HG02623 (cell line): ENCODE measurements around the gene HOXB2.

Experiments
- ATAC-seq: cut with Tn5 transposase; IDR thresholded peaks from one replicate; pipeline ENCODE4 v1.9.1; 2021; ENCODE audit warnings: moderate library complexity; ENCODE audit not compliant: unreplicated experiment

The HOXB2 gene

GRCh38 chr17:48579471-48579759 is 34.5 kb upstream of the HOXB2 start:
- no peak for ATAC-seq

GRCh38 chr17:48578616-48579470 is 33.9 kb upstream of the HOXB2 start:
- ATAC-seq: no peak

GRCh38 chr17:48577946-48578615 is 33.2 kb upstream of the HOXB2 start, which contains the start of gene HOXB4:
Gene HOXB4 (minus strand): TSS chr17:48578350. CDS start chr17:48578319, 31 bp downstream.
- no peak for ATAC-seq

- ATAC-seq: no peak
Observed at GRCh38 chr17:48577330-48577945, 32.5 kb upstream of the HOXB2 start.

GRCh38 chr17:48576479-48577309 is 31.8 kb upstream of the HOXB2 start:
- no peak for ATAC-seq

- ATAC-seq: no peak
Observed at GRCh38 chr17:48575673-48576478, 31.0 kb upstream of the HOXB2 start.

- ATAC-seq: no peak
Observed at GRCh38 chr17:48575066-48575582, 30.2 kb upstream of the HOXB2 start.

- no peak for ATAC-seq
Observed at GRCh38 chr17:48574505-48575065, 29.7 kb upstream of the HOXB2 start.

GRCh38 chr17:48571826-48572417 is 27.0 kb upstream of the HOXB2 start:
- no peak for ATAC-seq

GRCh38 chr17:48571024-48571818 is 26.3 kb upstream of the HOXB2 start:
- no peak for ATAC-seq

- no peak for ATAC-seq
Observed at GRCh38 chr17:48570325-48571023, 25.6 kb upstream of the HOXB2 start.

- ATAC-seq: no peak
Observed at GRCh38 chr17:48569674-48570324, 24.9 kb upstream of the HOXB2 start.

GRCh38 chr17:48569240-48569582 is 24.3 kb upstream of the HOXB2 start:
- ATAC-seq: no peak

GRCh38 chr17:48568499-48569239 is 23.8 kb upstream of the HOXB2 start:
- ATAC-seq: no peak

- no peak for ATAC-seq
Observed at GRCh38 chr17:48567646-48568354, 22.9 kb upstream of the HOXB2 start.

GRCh38 chr17:48567209-48567608 is 22.3 kb upstream of the HOXB2 start:
- ATAC-seq: no peak
